ENCODE results near the gene ENC1. TPM values are rescaled to one million over a fixed set of nuclear protein-coding genes. Genes with fewer than 3 reads are reported as not detected.
A peak's percentile ranks its signal among the peaks of the same experiment; 100 is the strongest.

The ENC1 gene
- total and polyA plus RNA-seq, 9 donors, result 13.2 to 57.2 (median 27.7) TPM

GRCh38 chr5:74667396-74667795 is 26.9 kb upstream of the ENC1 start:
- DNase-seq, result no peak
- Histone ChIP-seq H3K27me3 (no peaks in the 10 kb centered on the region), H3K4me3 (no peak overlapping the region), H3K4me1 (ENCODE audit: insufficient read depth) (no peaks in the 10 kb centered on the region), H3K9me3 (no peaks in the 10 kb centered on the region), H3K27ac (no peak overlapping the region), H3K36me3 (no peaks in the 10 kb centered on the region)
- WGBS, 3 donors, result 73 to 83% (median 77%) methylated on average over 4 of the region's 4 CpGs
- intact Hi-C loops (cut with DNase I), result no loop called here
- TF ChIP-seq CTCF (IDR thresholded peaks at IDR 0.05), result no peak
- no peak for TF ChIP-seq EP300 (IDR thresholded peaks at IDR 0.05)
- no peak for TF ChIP-seq POLR2A (IDR thresholded peaks at IDR 0.05)

DNA sequence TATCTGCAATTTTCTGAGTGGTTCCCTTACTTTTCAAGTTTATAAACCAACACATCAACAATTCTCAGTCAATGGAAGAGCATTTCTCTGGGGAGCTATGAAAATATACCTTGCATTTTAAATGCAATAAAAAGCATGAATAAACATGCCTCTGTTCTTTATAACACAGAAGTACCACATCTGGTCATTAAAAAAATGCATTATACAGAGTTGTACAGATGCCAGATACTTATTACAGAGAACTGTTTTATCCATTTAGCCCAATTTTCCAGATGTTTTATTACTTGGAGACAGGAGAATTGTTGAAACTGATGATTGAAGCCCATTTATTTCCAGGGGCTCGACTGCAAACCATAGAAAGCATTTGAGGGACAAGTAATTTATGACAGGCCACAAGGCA is 25.3 kb upstream of the ENC1 start:
- DNase-seq, result no peak
- no peak overlapping the region for H3K4me3 ChIP-seq
- no peaks in the 10 kb centered on the region for H3K4me1 ChIP-seq (ENCODE audit: insufficient read depth)
- H3K27ac ChIP-seq, result no peak overlapping the region
- TF ChIP-seq POLR2A (IDR thresholded peaks at IDR 0.05), result no peak
- TF ChIP-seq EP300 (IDR thresholded peaks at IDR 0.05), result no peak
- no peak for TF ChIP-seq CTCF (IDR thresholded peaks at IDR 0.05)
- H3K36me3 ChIP-seq, result no peaks in the 10 kb centered on the region
- no peaks in the 10 kb centered on the region for H3K27me3 ChIP-seq
- intact Hi-C loops (cut with DNase I), result no loop called here
- H3K9me3 ChIP-seq, result no peaks in the 10 kb centered on the region
- WGBS, 3 donors, result 58 to 69% (median 60%) methylated on average over 1 of the region's 1 CpG

- H3K27ac ChIP-seq, result no peak overlapping the region
- no peaks in the 10 kb centered on the region for H3K9me3 ChIP-seq
- H3K4me1 ChIP-seq (ENCODE audit: insufficient read depth), result no peaks in the 10 kb centered on the region
- no peak for DNase-seq
- WGBS, 3 donors, result 9 to 19% (median 19%) methylated on average over 2 of the region's 2 CpGs
- TF ChIP-seq EP300 (IDR thresholded peaks at IDR 0.05) (no peak), CTCF (IDR thresholded peaks at IDR 0.05) (no peak), POLR2A (IDR thresholded peaks at IDR 0.05) (no peak)
- H3K4me3 ChIP-seq, result no peak overlapping the region
- H3K27me3 ChIP-seq, result no peaks in the 10 kb centered on the region
- intact Hi-C loops (cut with DNase I), result no loop called here
- no peaks in the 10 kb centered on the region for H3K36me3 ChIP-seq
Measured at GRCh38 chr5:74665273-74665672, 24.7 kb upstream of the ENC1 start.

DNA sequence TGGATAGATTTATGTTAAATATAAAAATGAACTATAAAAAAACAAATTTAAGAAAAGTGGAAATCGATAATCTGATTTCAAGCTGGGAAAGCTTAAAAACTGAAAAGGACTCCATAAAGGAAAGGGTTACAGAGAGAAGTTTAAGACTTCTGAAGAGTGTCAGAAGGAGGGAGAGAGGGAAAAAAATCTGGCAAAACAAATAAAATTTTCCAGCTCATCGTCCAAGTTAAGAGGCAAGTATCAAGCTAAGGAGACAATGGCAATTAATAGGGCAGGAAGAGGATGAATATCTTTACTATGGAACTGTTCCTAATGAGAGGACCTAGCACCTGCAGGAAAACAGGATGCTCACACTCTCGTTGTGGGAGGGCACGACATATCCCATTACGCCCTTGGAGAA is 24.0 kb upstream of the ENC1 start:
- no peak for DNase-seq
- 16 to 30% (median 30%) methylated on average over 5 of the region's 5 CpGs for WGBS, 3 donors
- TF ChIP-seq CTCF (IDR thresholded peaks at IDR 0.05) (no peak), EP300 (IDR thresholded peaks at IDR 0.05) (no peak), POLR2A (IDR thresholded peaks at IDR 0.05) (no peak)
- Histone ChIP-seq H3K4me1 (ENCODE audit: insufficient read depth) (no peaks in the 10 kb centered on the region), H3K4me3 (no peak overlapping the region), H3K36me3 (no peaks in the 10 kb centered on the region), H3K27ac (no peak overlapping the region), H3K9me3 (no peaks in the 10 kb centered on the region), H3K27me3 (no peaks in the 10 kb centered on the region)
- intact Hi-C loops (cut with DNase I), result no loop called here

- 28 to 56% (median 32%) methylated on average over 5 of the region's 5 CpGs for WGBS, 3 donors
- no peak for DNase-seq
- no peaks in the 10 kb centered on the region for H3K9me3 ChIP-seq
- H3K36me3 ChIP-seq, result no peaks in the 10 kb centered on the region
- H3K27ac ChIP-seq, result peak overlapping the region in 1 of 2 donors; percentile 32
- TF ChIP-seq CTCF (IDR thresholded peaks at IDR 0.05) (no peak), EP300 (IDR thresholded peaks at IDR 0.05) (no peak), POLR2A (IDR thresholded peaks at IDR 0.05) (no peak)
- no peak overlapping the region for H3K4me3 ChIP-seq
- intact Hi-C loops (cut with DNase I), result no loop called here
- H3K27me3 ChIP-seq, result no peaks in the 10 kb centered on the region
- H3K4me1 ChIP-seq (ENCODE audit: insufficient read depth), result no peaks in the 10 kb centered on the region
Measured at GRCh38 chr5:74660873-74661272, 20.3 kb upstream of the ENC1 start.

All from ovary (tissue), 9 donors.